Measurements from ENCODE around the gene NEO1.

Gene NEO1

DNA sequence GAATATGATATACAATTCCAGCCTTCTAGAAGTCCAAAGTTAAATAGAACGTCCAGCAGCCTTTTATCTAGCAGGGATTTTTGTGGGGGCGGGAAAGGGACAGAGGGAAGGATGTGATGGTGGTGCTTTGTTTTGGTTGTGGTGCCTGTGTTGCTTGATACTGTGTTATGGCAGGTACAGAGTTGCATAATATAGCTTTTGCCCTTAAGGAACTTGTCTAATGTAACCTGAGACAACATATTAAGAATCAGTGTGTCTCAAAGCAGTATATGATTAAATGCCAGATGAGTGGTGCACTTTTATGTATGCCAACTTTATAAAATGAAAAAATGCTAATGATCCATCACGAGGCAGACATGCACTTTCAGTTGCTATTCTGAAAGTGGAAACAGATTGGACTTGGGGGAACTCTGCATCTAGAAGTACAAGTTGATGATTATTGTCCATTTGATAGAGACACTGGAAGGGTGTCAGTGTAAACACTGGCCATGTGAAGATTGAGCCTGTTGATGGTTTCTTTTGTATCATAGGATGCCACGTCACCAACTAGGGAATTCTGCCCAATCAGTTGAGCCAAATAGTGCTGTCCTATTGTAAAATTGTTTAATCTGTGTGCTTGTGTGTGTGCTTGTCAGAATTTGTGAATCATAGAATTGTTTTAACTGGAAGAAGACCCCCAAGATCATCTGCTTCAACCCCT lies 23.0 kb downstream of the NEO1 start:
- no peak for DNase-seq

DNA sequence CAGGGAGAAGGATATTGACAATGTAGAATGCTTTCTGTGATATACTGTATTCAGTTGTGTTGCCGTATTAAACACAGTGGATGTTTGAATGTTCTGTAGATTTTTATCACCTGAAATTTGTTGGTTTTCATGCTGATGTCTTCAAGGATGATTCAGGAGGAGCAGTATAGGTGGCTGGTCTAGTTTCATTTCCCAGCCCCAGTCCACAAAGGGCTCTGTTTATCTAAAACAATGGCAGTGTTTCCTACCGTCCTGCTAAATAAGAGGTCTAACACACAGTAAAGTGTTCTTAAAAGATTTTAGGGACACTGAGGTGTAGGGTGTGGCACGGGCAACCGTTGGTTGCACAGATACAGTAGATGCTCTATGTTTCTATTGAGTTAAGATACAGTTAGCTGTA lies 26.0 kb downstream of the NEO1 start:
- DNase-seq, result no peak

DNA sequence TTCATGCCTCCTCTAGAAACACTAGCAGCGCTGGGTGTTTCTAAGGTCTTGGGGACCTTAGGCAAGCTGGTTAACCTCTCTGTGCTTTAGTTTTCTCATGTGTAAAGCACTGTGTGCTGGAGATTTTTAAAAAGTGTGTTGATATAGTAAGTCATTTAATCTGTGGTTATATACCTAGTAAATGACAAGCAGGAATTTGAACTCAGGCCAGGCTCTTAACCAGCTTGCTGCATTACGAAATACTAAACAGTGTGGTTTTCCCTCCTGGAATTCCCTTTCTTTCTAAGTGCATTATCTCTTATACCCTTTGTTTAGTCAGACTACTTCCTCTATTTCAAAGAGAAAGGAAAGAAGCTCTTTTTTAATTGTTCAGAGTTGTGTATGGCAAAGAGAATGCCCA lies 26.5 kb downstream of the NEO1 start:
- no peak for DNase-seq

DNA sequence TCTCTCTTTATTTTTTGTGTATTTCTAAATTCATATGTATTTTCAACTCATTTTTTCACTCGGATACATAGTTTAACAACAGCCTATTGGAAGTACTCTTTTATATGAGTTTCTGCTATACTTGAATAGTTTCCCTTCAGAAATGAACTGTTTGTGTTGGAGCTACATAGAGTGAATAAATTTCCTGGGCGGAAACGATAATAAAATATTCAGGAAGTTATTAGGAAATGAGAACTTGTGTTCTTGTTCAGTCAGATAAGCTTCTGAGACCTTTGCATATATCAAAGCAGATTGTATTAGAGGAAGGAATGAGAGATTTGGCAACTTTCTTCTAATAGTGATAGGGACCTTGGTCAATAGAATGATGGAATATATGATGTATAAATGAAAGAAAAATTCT lies 27.3 kb downstream of the NEO1 start:
- DNase-seq, result no peak

- DNase-seq, result peak; percentile 7 to 28
Measured at GRCh38 chr15:73081321-73081958, 29.2 kb downstream of the NEO1 start.

GRCh38 chr15:73082812-73083211 lies 30.5 kb downstream of the NEO1 start:
- no peak for DNase-seq

GRCh38 chr15:73087098-73087497 lies 34.8 kb downstream of the NEO1 start:
- DNase-seq, result no peak

DNA sequence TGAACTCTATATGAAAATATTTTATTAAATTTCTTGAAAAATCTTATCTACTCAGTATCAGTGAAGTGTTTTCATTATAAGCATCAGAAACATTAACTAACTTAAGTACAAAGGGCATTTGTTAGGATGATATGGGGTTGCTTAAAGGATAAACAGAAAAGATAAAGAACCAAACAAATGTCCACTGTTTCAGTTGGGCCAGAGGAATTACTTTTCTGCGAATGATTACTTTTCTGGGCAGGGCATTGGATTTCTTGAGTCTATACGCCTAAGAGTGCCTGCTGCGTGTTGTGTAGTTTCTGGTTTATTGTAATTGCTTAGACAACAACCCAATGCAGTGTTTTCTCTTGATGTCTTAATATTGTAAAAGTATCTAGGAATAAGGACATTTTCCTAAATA lies 52.8 kb downstream of the NEO1 start:
- DNase-seq, result no peak

- no peak for DNase-seq
Measured at GRCh38 chr15:73108676-73109075, 56.4 kb downstream of the NEO1 start.

DNA sequence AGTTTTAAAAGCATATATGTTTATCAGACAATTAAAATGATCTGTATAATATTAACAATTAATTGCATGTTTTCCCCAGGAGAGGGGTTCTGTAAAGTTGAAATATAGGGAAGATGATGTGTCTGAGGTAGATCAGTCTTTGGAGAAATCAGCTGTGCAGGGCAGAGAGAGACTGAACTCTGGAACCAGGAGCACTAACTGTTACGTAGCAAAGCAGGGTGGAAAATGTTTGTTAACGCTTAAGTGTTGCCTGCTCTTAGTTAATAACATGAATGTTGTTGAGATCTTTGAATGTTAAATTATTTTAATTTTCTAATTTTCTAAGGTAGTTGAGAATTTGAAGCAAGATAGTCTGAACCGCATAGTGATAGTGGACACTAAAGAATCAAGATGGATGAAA lies 57.5 kb downstream of the NEO1 start:
- DNase-seq, result no peak

GRCh38 chr15:73110201-73110600 lies 57.9 kb downstream of the NEO1 start:
- no peak for DNase-seq

GRCh38 chr15:73114064-73114463 lies 61.8 kb downstream of the NEO1 start:
- no peak for DNase-seq

DNA sequence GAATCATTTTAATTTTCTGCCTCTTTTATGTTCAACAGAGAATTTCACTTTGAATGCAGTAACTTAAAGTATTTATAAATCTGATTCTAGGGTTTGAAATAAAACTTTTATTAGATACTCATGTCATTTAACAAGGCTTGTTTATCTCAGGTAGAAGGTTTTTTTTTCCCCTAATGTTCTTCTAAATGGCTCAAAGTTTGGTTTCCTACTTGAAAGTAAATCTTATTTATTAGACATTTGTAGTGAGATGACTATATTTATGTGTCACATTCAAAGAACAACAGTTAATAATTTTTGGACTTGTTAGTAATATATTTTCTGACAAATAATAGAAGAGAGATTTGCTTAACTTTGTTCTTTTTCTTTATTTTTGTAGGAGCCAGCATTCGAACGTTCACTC lies 63.9 kb downstream of the NEO1 start:
- no peak for DNase-seq

GRCh38 chr15:73118055-73118454 lies 65.8 kb downstream of the NEO1 start:
- no peak for DNase-seq

GRCh38 chr15:73119478-73119877 lies 67.2 kb downstream of the NEO1 start:
- DNase-seq, result no peak

- DNase-seq, result no peak
Measured at GRCh38 chr15:73120269-73120668, 68.0 kb downstream of the NEO1 start.

- DNase-seq, result no peak
Measured at GRCh38 chr15:73125219-73125618, 73.0 kb downstream of the NEO1 start.

- peak; percentile 5 to 12 for DNase-seq
Measured at GRCh38 chr15:73127302-73127936, 75.2 kb downstream of the NEO1 start.

DNA sequence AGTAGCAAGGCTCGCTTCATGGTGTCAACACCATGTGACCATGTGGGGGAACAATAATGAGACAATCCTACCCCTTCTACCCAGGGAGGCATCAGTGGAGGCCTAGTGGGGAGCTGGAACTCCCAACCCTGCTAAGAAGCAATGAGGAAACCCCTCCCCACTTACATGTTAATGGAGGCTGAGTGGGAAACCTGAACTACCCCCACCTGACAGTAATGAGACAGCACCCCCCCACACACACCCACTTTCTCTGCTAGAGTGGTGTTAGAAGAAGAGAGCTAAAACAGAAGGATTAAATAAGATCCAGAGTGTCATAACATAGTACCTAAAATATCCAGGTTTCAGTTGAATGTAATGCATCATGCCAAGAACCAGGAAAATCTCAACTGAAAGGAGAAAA lies 78.6 kb downstream of the NEO1 start:
- DNase-seq, result no peak

- no peak for DNase-seq
Measured at GRCh38 chr15:73134196-73134595, 81.9 kb downstream of the NEO1 start.

DNA sequence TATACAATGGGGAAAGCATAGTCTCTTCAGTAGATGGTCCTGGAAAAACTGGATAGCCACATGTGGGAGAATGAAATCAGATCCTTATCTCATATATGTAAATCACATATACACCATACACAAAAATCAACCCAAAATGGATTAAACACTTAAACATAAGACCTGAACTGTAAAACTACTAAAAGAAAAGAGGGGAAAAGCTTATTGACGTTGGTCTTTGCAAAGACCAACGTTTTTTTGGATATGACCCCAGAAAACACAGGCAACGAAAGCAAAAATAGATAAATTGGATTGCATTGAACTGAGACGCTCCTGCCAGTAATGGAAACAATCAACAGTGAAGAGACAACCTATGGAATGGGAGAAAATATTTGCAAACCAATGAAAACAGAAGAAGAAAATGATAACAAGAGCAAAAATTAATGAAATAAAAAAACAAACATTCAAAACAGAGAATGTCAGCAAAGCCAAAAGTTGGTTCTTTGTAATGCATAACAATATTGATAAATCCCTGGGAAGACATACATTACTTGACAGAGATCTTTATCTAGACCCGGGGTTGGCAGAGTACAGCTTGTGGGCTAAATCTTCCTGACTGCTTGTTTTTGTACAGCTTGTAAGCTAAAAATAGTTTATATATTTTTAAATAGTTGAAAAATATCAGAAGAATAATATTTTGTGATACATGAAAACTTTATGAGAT lies 86.9 kb downstream of the NEO1 start:
- no peak for DNase-seq

- no peak for DNase-seq
Measured at GRCh38 chr15:73139744-73140553, 87.7 kb downstream of the NEO1 start.
